GM18526 (cell line): Measurements from ENCODE around the gene BLOC1S2.

ENCODE experiments used
- POLR2A ChIP-seq: IDR thresholded peaks from 3 replicates; pipeline ENCODE4 v1.6.1; 2011; ENCODE audit not compliant: insufficient read length; ENCODE audit errors: extremely low read depth

The BLOC1S2 gene

GRCh38 chr10:100239851-100240250, 46.6 kb downstream of the BLOC1S2 start:
- no peak for TF ChIP-seq POLR2A

DNA sequence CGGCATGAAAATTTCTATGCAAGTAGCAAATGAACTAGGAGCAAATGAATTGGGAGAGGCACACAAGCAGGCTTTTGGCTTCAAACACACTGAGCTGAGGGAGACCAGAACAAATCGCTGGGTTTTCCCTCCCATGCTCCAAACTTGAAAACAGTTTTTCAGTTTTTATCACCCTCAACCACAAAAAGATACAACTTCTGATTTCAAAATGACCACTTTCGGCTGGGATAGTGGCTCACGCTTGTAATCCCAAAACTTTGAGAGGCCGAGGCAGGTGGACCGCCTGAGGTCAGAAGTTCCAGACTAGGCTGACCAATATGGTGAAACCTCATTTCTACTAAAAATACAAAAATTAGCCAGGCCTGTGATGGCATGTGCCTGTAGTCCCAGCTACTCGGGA, 48.1 kb downstream of the BLOC1S2 start:
- TF ChIP-seq POLR2A: no peak

- no peak for TF ChIP-seq POLR2A
These were observed 54.4 kb downstream of the BLOC1S2 start for GRCh38 chr10:100232101-100232500.

- no peak for TF ChIP-seq POLR2A
These were observed 56.6 kb downstream of the BLOC1S2 start for GRCh38 chr10:100229819-100230422.

- TF ChIP-seq POLR2A: no peak
These were observed 62.6 kb downstream of the BLOC1S2 start for GRCh38 chr10:100223879-100224278.
